HG03066 (cell line): ENCODE results near the gene EFCAB6.

ENCODE experiments used
- ATAC-seq: cut with Tn5 transposase; IDR thresholded peaks from one replicate; pipeline ENCODE4 v1.9.1; 2021; ENCODE audit warnings: low read depth; ENCODE audit not compliant: unreplicated experiment

Gene EFCAB6

DNA sequence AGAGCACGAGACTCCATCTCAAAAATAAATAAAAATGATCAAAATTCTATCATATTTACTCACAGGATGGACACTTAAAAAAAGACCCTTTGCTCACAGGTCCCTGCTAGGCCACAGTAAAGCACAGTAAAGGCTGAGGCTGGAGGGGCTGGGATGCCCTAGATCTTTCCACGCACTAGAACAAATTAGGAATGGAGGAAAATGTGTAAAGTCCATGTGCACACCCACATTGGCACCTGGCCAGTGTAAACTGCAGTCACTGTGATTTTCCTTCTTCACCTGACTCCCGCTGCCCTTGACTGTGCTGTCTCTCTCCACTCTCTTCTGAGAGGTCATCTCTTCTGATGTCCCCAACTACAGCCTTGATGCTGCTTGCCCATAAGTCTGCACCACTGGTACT, 195.5 kb downstream of the EFCAB6 start:
- ATAC-seq = no peak

DNA sequence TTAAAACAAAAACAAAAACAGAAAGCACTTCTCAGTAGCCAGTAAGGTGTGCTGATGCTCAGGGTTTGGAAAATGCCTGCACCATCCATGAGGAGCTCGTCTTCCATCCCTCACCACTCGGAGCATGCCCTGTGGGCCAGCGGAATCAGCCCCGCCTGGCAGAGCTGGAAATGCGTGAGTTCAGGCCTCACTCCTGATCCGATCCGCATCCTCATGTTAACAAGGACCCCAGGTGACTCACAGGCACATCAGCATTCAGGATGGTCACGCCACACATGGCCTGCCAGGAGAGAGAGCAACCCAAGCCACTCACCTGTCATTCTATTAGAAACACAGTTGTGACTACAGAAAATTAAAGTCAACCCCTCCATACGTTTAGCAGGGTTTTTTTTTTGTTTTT, 211.8 kb downstream of the EFCAB6 start:
- ATAC-seq = no peak

DNA sequence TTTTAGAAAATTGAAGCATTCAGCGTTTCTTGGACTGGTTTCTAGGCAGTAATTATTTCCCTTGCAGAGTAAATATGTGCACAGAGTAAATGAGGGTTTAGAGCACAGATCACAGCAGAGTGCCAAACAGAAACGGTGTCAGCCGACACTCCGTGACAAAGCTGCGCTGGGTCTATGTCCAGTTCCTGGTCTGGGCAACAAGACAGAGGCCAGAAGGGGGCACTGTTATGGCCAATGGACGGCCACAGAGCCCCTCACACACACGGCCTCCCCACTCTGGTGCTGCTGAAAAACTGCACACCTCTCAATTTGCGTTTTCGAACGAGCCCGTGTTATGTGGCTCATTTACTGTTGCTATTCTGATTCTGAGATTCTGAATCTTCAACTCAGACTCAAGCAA, 219.6 kb downstream of the EFCAB6 start:
- ATAC-seq = no peak

DNA sequence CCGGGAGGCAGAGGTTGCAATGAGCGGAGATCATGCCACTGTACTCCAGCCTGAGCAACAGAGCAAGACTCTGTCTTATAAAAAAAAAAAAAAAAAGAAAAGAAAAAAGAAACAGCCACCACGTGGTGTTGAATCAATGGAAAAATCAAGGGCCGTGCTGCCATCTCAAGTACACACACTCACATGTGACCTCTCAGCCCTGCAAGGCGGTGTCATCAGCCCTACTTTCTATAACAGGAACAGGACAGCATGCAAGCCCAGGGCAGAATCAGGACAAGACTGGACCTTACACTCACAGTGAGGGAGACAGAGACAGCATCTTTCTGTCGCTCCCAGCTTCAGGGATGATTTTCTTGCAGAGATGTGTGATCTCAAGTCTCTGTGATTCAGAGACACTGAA, 220.7 kb downstream of the EFCAB6 start:
- no peak for ATAC-seq

DNA sequence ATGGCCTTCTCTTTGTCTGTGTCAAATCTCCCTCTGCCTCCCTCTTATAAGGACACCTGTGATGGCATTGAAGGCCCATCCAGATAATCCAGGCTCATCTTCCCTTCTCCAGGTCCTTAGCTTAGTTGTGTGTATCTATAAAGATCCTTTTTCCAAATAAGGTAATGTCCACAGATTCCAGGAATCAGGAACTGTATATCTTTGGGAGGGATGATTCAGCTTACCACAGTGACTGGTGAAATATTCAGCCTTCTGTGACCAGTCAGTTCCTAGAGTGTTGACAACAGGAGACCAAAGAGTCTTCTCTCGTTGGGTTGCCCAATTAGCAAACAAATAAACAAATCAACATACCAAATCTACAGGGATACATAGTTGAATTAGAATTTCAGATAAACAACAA, 224.5 kb downstream of the EFCAB6 start:
- no peak for ATAC-seq

DNA sequence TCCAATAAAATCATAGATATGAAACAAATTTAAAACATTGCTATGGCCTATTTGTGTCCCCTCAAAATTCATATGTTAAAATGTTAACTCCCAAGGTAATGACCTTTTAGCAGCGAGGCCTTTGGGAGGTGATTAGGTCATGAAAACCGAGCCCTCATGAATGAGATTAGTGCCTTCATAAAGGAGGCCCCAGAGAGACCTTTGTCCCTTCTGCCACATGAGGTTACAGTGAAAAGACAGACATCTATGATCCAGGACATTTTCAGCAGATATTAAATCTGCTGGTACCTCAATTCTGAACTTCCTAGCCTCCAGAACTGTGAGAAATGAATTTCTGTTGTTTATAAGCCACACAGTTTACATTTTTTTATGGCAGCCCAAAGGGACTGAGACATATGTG, 228.6 kb downstream of the EFCAB6 start:
- no peak for ATAC-seq

DNA sequence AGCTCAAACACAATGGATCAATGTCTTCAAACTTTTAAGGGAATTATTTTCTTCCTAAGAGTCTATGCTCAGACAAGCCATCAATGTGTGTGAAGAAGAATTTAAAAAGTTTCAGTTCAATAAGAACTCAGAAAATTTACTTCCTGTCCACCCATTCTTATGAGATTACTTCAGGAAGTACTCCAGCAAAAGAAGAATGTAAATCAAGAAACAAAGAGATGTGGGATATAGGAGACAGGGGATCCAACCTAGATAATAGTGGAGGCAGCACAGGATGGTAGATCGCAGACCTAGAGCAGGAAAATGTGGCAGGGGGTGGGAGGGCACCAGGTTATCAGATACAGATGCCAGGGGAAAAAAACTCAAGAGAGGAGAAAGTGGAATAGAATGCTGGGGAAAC, 229.7 kb downstream of the EFCAB6 start:
- no peak for ATAC-seq

DNA sequence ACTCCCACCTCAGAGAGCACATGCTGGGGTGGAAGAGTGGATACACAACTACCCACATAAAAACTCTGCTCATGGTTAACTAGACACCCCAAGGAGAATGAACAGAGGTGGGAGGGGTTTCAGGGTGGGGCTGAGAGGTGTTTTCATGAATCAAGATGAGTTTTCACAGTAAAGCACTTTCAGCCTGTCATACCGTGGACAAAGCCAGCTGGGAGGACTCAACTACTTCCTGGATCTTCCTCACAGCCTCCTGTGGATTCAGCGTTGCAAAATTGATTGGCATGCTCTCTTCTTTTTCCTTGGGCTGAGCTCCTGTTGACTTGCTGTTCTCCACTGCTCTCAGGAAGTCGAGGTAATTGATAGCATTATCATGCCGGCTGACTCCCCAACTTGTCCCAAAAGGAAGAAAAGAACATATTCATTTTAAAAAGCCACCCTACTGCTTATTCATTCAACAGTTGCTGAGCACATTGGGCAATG, 231.8 kb downstream of the EFCAB6 start:
- no peak for ATAC-seq

DNA sequence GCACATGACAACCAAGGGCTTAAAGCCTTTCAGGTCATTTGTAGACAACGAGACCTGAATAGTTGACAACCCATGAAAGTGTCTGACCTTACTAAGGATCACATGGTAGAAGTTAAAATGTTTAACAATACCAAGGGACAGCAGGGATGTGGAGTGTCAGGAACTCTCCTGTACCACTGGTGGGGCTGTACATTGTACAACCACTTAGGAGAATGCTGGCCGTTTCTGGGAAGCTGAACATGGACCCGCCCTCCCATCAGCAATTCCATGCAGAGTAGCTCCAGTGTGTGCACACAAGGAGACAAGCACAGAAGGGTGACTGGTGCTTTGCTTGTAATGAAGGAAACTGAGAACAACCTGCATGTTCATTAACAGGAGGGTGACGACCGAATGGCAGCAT, 237.4 kb downstream of the EFCAB6 start:
- no peak for ATAC-seq

DNA sequence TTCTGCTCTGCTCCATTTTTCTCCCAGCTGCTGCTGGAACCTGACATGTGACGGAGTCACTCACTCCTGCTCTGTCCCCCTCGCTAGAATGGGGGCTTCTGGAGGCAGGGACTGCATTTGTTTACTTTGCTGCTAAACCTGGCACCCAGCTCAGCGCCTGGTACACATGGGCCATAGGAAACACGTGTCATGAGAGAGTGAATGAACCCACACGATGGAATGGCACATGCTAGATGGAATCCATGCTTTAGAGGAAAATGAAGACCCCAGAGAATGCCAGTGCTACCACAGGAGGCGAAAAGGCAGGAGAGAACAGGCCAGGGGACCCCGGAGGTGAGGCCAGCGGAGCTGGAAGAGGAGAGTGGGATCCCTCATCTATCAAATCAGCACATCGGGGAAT, 239.4 kb downstream of the EFCAB6 start:
- no peak for ATAC-seq

DNA sequence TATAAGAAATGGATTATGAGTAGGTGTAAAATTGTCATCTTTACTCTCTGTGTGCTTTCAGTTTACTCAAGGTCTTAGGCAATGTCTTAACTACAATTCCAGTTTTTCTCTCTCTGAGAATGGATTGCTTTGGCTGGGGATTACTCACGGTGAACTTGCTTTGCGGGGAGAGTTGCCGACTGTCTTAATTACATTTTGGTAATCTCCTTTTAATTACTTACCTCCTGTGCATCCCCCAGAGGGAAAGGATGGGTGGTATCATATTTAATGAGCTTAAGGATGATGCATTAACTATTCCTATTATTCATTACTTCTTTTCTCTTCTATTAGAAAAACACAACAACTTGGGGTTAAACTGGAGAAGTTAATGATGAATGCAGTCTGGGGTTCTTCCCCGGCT, 240.9 kb downstream of the EFCAB6 start:
- no peak for ATAC-seq

DNA sequence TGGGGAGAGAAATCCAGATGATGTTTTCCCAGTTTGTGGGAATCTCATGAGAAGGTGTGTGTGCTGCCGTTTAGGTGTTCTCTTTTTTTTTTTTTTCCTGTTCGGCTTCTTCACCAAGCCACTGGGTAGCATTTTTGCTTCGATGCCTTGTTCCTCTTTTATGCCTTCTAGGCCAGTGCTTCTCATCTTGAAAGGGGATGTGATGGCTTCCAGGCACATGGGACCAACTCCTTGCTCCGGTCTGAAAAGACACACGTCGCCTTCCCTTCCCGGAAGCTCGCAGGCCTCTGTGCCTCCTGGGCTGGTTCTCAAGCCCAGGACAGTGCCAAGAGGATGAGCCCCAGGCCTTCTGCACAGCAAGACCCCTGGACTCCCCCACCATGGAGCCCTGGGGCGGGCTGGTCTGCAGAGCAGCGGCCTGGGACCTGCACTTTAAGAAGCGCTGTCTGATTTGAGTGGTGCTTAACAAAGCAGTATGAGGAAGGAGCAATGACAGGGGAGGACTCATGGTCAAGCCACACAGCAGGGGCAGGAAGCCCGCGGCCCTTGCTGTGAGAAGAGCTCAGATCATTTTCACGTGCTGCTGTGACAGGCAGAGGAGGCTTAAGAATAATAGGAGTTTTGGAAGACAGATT, 241.5 kb downstream of the EFCAB6 start:
- no peak for ATAC-seq

DNA sequence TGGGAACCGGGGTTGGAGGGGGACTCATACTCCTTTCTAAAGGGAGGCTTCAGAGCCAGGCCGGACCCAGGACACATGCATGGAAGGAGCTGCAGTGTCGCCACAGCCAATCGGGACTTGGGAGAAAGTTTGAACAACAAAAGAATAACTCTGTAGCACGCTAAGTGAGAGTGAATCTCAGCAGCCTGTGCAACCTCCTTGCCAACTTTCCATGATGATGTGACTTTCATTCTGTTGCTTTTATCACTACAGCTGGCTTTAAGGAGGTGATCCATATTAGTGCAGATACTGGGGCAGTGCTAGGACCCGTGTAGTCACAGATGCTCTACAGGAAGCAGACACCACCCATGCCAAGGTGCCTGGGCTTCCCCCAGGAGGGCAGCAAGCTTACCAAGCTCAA, 243.0 kb downstream of the EFCAB6 start:
- ATAC-seq = no peak

DNA sequence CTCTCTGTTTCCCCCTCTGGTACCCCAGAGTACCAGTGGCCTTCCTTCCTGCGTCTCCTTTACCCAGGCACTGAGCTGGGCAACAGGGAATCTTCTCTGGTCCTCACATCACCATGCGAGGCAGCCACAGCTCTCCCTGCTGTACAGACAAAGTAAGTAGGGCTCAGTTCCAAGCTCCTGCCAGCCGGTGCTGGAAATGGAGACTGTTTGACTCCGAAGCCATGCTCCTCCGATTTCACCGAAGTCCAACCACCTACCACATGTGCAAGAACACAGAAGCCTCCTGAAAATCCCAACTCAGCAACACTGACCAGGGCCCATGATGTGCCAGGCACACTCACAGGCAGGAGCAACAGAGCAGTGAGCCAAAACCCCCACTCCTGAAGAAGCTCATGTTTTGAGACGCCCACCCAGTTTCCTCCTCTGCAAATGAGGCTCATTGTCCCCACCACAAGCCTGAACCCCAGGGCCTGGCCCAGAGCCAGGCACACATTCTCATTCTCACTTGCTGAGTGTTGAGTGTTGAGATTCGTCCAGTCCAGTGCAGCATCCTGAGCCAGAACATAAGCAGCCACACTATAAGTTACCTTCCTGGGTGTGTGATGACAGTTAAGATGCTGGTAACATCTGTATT, 244.3 kb downstream of the EFCAB6 start:
- ATAC-seq = no peak

DNA sequence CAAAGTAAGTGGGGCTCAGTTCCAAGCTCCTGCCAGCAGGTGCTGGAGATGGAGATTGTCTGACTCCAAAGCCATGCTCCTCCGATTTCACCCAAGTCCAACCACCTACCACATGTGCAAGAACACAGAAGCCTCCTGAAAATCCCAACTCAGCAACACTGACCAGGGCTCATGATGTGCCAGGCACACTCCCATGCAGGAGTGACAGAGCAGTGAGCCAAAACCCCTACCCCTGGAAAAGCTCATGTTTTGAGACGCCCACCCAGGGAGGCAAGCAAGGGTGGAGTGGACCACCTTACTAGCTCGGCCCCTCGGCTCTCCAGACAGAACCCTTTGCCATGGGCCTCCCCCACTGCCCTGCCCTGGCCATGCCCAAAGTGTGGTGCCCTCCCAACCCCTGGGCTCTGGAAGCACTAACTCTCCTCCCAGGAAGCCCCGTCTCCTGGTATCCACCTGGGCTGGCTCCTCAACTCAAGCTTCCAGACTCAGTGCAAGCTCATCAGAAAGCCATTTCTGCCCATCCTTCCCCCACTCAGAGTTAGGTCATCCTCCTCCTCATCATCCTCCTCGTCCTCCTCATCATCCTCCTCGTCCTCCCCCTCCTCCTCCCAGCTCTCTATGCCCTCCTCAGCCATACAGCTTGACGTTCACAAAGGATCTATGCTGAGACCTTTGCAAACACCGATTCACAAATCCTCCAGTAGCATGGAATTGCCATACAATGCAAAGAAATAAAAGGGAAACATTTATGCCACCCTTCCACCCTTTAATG, 245.4 kb downstream of the EFCAB6 start:
- ATAC-seq = no peak

DNA sequence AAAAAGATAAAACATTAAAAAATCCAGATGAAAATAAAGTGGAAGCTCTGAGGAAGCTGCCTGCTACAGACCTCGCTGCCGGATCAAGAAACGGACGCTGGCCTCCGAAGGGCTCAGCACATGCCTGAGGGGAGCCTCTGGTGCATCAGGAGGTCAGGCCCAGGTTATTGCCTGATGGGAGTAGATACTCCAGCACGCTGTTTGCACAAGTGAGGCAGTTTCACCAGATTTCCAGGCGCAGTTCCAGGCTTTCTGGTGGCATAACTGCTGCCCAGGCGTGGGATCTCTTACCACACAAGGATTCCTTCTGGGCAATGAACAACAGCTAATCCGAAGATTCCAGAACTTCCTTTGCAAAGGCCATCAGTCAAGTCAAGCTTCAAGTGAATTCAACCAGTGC, 246.1 kb downstream of the EFCAB6 start:
- ATAC-seq = no peak

DNA sequence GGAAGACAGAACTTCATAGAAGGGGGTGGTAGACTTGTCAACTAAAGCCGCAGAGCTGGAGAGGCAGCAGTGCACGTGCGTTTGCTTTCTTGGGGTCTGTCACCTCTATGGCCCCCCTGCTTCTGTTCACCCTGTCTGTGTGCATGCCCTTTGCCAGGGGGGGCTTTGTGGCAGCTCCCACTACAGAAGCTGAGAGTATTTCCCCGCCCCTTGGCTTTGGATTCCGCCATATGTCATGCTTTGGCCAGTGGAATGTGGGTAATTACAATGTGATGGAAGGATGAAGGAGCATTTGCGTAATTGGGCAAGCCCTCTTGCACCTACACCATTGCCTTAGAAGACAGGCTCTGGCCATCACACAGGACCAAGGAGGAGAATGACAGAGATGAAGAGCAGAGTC, 247.2 kb downstream of the EFCAB6 start:
- no peak for ATAC-seq

DNA sequence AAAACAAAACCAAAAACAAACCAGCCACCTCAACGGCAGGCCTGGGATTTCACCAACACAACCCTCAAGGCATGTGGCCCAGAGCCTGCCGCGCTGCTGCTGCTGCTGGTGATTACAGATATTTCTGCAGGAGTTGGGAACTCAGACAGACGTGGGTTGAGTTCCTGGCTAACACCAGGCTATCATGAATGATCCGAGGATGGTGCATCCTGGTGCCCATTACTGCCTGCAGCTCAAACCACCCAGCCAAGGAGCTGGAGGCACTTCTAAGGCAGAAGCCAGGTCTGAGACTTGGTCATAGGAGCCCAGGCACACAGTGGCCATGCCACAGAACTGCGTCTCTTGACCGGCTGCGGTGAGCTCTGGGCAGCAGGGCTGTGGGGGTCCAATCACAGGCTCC, 248.5 kb downstream of the EFCAB6 start:
- ATAC-seq = no peak

DNA sequence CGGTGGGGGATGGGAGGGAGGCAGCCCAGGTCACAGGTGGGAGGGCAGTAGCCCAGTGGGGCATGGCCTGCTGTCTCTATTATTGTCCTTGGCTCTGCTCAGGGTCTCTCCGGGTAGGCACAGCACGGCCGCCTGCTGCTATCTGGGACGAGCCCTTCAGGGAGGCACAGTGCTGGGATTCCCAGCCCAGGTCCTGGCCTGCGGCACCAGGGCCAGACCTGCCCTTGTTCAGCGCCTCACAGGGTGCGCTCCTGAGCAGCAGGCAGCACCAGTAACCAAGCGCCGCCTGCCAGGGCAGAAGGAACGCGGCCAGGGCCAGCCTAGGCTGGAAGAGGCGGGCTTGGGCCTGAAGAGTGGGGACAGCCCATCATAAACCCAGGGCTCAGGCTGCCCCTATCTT, 249.3 kb downstream of the EFCAB6 start:
- no peak for ATAC-seq

DNA sequence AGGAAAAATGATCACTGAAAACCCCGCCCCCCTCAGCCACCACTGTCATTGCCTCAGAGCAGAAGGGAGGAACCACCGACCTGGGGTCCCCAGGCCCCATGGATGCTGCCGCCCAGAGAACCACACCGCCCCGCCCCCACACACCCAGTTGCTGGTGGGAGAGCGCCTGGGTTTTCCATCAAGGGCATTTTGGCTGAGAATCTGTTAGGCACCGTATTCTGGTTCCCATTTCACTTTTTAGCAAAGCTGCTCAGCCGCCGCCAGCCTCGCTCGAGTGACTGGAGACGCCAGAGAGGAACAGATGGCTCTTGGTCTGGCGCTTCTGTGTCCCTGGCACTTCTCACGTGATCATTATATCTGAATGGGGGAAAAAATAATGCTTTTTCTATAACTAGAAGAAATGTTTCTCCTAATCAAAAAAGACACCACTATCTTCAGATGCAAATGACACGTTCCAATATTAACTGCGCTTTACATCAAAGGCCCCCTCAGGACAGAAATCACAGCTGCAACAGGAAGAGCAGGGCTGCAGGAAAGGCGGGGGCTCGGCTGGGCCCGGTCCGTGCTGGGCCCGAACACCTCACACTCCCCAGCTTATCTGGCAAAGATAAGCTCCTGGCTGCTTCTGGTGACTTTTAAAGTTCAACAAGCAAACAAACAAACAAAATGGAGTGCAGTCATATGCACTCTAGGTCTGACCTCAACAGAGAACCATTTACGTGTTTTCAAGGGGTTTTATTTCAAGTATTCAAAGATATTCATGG, 250.5 kb downstream of the EFCAB6 start:
- no peak for ATAC-seq

DNA sequence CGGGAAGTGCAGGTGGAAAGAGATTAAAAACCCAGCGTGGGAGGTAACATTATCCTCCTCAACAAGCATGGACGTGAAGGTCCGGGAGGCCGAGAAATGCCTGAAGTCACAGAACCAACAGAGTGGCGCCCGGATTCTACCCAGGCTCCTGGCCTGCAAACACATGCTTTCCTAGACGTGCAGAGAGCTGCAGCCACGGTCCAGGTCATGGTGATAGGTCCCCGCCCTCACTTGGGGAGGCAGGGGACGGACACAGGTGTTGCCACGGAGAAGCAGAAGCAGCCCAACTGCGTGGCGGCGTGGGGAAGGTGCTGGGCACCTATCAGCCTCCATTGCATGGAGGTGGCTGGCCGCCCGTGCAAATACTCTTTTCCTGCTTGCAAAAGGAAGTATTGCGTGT, 251.5 kb downstream of the EFCAB6 start:
- no peak for ATAC-seq
